ENCODE results near the gene CKLF.
A peak's percentile ranks its signal among the peaks of the same experiment; 100 is the strongest.
"Not testable (repeated sequence)": the region's sequence is repeated elsewhere in the genome, so short reads cannot be mapped to it uniquely, and the experiment has no call there.

The CKLF gene

DNA sequence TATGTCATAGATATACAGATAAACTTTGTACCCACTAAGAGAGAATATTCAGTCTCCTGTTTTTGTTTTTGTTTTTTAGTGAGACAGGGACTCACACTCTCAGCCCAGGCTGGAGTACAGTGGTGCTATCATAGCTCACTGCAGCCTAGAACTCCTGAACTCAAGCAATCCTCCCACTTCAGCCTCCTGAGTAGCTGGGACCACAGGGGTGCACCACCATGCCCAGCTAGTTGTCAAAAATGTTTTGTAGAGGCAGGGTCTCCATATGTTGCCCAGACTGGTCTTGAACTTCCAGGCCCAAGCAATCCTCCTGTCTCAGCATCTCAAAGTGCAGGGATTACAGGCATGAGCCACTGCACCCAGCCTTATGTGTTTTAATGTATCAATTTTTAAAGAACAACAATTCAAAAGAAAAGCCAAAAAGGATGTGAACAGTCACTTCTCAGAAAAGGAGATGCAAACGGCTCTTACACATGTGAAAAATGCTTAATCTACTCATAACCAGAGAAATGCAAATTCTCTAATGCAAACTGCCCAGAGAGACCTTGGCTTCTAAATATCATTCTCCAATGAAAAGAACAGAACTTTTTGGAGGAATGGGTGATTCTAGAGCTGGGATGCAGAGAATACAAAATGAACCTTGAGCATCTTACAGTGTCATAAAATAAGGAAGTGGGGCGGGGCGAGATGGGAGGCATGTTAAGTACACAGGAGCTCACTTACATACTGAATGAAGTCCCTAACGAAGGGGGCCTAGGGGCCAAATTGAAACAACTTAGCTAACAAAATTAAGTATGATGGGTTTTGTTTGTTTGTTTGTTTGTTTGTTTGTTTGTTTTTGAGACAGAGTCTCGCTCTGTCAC is 44.8 kb downstream of the CKLF start:
- DNase-seq (ENCODE audit: low spot score): no peak

DNA sequence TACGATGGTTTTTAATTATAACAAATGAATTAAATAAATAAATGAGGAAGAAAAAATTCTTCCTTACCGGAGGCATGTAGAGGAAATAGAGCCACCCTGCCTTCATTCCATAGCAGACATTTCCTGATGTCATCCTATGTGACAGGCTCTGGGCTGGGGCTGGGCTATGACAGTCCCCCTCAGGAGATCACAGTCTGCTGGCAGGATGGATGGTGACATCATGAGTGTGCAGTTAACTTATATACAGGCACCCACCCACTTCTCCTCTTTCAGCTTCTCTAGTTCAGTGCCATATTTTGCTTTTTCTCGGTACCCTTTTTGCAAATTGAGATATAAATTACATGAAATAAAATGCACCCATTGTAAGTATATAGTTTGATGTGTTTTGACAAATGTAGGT is 45.7 kb downstream of the CKLF start:
- no peak for DNase-seq (ENCODE audit: low spot score)

DNA sequence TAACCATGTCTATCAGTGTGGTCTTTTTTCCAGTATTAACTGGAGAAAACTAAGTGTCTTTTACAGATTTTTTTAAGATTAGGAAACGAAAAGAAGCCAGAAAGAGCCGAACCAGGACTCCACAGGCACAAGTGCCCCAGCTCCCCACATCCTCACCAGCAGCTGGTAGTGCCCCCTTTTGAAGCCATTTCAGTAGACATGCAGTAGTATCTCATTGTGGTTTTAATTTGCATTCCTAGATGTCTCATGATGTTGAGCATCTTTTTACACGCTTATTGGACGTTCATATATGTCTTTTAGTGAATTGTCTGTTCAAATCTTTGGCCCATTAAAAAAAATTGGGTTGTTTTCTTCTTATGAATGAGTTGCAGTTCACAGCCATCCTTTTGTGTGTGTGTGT is 47.4 kb downstream of the CKLF start:
- no peak for DNase-seq (ENCODE audit: low spot score)

DNA sequence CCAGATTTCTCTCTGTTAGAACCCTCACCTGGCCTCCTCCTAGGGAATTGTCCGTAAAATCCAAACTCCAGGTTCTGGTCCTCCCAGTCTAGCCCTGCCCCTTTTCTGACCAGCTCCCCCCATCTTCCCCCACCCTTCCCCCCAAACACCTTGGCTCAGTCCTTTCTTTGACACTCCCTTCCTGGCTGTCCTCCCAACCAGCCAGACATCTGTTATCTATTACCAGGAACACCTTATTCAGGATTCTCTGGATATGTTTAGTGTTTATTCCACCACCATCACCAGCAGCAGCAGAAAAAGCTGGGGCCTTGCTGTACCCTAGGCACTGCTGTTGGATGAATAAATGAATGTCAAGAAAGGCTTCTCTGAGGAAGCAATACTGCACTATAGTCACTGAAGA is 48.1 kb downstream of the CKLF start:
- DNase-seq (ENCODE audit: low spot score): no peak

DNA sequence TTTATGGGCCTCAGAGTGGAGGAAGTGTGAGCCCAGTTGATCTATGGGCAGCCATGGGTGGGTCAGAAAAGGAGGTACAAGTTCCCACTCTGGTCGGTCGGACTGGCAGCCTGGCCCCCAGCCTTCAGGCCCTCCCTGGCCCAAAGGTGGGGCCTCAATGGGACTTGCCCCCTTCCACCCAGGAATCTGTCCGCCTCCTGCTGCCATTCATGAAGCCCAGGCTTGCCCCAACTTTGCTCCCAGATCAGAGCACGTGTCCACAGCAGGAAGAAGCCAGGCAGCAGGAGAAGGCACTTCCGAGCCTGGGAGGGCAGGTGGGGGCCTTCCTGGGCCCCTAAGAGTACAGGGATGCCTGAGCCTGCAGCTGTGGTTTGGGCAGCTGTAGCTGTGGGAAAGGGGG is 49.1 kb downstream of the CKLF start:
- DNase-seq (ENCODE audit: low spot score): no peak

DNA sequence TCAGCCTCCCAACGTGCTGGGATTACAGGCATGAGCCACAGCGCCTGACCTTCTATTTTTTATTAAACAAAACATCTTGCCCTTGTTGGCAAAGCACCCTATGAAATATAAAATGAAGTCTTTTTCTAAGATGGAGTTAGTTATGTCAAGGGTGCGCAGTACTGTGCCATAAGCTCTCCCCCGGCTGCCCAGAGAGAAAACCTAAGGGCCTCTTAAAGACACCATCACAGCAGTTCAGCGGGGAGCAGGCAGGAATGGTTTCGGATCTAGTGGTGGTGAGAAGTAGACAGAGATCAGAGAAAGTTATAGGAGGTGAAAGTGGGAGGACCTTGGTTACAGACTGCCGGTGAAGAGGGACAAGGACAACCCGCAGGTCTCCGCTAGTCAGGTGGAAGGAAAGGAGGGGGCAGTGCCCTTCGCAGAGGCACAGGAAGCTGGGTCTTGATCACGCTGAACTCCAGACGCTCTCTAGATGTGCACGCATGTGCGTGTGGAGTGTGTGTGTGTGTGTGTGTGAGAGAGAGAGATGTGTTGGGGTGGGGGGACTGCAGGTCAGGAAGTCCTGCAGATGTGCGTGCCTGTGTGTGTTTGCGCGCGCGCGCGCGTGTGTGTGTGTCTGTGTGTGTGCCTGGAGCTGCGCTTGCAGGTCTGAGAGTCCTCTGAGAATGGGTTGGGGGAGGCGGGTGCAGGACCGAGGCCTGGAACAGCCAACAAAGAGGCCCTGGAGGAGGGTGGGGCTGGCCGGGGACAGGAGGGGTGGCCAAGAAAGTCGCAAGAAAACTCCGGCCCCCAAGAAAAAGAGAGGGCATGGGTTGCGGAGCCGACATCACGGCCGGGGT is 51.4 kb downstream of the CKLF start:
- DNase-seq (ENCODE audit: low spot score): peak; percentile 34

DNA sequence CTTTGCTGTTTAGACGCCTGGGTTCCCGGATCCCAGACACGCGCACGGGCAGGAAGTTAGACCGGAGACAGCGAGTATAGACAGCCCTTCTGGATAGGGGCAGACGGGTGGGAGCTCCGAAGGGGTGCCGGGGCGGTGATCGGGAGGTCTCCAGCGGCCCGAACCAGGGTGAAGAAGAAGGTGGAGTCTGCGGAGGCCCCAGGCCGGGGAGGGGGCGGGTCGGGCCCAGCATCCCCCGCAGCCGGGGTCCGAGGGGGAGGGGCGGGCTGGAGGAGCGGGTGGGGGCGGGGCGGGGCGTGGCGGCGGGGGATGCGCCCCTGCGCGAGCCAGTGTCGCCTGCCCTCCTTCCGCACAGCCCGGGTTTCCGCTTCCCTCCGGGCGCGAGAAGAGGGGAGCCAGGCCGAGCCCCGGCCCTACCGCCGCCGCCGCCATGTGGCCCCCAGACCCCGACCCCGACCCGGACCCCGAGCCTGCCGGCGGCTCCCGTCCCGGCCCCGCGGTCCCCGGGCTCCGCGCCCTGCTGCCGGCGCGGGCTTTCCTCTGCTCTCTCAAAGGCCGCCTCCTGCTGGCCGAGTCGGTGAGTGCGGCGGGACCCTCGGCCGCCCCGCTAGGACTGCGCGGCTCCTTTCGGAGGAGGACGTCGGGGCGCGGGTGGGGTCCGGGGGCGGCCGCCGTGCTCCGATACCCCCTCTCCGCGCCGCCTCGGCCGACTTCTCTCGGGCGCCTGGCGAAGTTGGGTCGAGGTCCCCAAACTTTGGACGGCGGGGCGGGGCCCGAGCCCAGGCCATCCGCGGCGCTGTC is 52.2 kb downstream of the CKLF start, which contains the start of gene CMTM3:
CMTM3 (plus strand) TSS at position 329 of the 801 bp plus-strand sequence; CDS start at position 431, 102 bp downstream.
- no peak for DNase-seq (ENCODE audit: low spot score)

DNA sequence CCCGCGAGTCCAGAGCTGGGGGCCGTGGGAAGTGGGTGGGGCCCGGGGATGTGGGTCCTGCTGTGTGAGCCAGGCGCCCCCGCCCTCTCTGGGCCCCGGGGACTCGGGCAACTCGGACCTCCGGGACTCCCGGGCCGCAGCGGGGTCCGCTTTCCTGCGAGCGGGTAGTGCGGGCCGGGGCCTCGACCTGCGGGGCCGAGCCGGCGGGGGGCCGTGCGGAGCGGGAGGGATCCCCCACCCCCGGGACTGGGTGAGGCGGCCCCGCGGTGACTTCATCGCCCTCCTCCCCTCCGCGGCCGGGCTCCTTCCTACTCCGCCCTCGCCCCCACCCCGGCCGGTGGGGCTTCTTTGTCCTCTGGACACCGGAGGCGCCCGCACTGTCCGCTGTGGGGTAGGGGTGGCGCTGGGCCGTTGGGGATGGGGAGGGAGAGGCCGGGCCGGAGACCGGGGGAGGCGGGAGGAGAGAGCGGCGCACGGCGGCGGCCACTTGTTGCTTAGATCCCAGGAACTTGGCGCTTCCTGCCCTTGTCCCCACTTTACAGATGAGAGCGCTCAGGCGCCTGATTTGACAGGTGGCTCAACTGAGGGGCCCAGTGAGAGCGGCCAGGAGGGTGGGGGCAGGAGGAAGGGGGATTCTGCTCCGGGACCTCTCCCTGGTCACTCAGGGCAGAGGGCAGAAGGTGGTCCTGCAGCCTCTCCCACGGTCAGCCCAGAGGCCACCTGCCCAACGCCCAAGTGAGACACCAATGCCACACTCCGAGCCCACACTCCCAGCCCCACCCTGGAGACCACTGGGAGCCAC is 53.0 kb downstream of the CKLF start:
- DNase-seq (ENCODE audit: low spot score): no peak

DNA sequence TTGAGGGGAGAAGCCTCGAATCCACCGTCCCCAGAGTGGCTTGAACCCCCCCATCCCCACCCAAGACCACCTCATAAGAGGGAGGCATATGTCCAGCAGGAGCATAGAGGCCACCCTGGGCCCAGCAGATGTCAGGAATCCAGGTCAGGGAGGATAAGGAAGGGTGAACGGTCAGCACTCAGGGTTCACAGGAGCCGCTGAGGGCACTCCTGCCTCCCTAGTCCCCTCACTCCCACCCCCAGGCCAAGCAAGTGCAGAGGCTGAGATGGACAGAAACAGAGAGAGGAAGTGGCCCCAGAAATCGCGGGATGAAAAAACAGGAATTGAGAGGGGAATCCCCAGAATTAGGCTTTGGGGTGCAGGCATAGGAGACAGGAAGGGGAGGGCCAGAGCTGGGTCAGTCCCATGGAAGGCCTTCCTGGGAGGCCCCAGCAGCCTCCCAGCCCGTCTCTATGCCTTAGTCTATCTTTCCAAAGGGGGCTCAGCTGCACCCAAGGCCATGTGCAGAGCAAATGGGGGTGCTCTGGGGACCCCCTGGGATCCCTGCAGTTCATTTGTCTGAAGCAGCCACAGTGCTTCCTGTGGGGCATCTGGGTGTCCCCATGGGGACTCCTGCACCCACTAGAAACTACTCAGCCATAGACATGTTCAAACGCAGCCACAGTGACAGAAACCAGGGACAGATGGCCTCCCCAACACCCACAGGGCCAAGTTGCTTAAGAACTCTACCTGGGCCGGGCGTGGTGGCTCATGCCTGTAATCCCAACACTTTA is 53.8 kb downstream of the CKLF start:
- no peak for DNase-seq (ENCODE audit: low spot score)

DNA sequence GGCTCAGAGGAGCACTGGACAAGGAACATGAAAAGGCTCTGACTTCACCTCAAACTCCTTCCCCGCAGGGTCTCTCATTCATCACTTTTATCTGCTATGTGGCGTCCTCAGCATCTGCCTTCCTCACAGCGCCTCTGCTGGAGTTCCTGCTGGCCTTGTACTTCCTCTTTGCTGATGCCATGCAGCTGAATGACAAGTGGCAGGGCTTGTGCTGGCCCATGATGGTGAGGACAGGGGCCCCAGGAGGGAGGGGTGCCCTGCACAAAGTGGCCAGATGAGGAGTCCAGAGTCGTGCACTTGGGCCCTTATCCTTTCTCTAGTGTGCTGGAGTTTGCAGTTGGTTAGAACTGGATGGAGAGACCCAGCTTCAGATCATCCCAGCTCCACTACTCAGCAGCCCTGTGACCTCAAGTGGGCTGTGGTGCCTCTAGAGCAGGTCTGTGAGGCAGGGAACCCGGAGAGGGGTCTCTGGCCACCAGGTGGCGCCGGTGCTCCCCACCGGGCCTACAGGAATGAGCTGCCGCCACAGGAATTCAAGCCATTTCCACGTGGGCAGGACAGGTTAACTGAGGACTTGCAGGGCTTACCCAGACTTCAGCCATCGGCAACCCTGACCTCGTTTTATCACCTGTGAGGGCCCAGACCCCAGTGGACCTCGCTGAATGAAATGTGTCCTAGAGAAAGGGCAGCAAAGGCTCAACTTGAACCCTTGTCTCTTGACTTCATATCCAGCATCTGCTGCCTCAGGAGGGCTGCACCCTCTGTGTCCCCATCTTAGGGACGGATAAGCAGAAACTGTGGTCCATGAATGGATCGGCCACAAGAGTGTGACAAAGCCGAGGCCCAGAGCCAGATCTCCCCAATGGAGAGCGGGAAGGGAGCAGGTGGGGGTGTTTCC is 56.1 kb downstream of the CKLF start:
- peak; percentile 59 for DNase-seq (ENCODE audit: low spot score)

DNA sequence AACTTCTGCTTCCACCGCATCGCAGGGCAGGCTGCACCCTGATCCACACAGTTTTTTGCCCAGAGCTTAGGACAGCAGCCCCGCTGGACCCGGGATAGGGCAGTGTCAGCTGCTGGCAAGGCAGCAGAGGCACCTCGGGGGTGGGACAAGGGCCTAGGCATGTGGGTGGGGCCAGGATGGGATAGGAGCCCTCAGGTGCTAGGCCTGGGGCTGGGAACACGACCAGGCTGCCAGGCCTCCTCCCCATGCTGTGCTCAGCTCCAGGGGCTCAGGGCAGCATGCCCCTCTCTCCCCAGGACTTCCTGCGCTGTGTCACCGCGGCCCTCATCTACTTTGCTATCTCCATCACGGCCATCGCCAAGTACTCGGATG is 56.7 kb downstream of the CKLF start:
- DNase-seq (ENCODE audit: low spot score): no peak

DNA sequence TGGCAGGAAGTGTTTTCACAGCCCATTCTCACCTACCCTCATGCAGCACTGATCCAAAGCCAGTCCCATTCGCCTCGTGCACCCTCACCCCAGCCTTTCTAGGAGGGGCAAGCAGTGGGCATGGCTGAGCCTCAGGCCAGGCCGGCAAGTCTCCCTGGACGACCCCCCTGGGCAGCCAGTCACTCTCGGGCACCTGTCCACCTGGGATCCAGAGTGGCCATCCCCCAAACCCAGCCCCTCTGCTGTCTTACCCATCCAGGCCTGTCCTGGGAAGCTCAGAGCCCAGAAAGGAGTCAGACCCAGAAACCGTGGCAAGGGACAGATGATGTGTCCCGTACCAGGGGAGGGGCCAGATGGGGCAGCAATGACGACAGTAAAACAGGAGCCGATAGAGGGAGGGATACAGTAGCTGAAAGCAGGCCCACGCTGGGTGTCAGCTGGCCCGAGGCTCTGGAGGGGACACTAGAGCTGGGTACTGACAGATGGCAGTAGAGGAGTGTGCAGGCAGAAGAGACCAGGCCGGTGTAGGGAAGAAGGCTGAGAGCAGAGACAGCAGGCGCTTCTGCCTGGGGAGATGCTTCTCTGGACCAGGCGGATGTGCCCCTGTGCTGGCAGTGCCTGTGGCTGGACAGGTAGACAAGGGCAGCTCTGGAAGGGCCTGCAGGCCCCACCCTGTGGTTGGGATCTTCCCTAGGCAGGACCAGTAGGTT is 57.9 kb downstream of the CKLF start:
- no peak for DNase-seq (ENCODE audit: low spot score)

DNA sequence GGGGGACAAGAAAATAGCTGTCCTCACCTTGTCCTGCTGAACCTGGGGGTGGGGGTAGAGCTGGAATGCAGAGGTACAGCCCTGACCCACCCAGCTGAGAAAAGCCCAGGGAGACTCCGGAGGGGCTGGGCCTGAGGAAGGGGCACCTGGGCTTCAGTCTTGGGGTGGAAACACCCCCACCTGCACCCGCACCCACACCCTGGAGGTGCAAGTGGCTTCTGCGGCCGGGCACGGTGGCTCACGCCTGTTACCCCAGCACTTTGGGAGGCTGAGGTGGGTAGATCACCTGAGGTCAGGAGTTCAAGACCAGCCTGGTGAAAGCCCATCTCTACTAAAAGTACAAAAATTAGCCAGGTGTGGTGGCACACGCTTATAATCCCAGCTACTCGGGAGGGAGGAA is 59.5 kb downstream of the CKLF start:
- DNase-seq (ENCODE audit: low spot score): not testable (repeated sequence)

DNA sequence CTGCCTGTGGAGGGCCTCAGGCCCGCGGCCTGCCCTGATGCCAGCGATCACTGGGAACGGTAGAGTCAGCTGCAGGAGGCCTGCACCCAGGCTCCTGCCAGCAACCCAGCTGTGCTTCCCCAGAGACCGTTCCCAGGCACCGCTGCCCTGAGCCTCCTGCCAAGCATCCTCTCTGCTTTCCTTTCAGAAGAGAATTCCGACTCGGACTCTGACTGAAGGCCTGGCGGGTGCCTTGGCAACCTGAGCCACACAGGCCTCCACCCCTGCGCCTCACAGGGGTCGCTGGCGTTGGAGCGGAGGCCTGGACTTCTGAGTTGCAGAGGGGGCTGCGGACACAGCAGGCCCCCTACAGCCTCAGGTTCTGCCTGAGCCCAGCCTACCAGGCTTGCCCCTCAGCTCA is 60.0 kb downstream of the CKLF start:
- DNase-seq (ENCODE audit: low spot score): no peak

DNA sequence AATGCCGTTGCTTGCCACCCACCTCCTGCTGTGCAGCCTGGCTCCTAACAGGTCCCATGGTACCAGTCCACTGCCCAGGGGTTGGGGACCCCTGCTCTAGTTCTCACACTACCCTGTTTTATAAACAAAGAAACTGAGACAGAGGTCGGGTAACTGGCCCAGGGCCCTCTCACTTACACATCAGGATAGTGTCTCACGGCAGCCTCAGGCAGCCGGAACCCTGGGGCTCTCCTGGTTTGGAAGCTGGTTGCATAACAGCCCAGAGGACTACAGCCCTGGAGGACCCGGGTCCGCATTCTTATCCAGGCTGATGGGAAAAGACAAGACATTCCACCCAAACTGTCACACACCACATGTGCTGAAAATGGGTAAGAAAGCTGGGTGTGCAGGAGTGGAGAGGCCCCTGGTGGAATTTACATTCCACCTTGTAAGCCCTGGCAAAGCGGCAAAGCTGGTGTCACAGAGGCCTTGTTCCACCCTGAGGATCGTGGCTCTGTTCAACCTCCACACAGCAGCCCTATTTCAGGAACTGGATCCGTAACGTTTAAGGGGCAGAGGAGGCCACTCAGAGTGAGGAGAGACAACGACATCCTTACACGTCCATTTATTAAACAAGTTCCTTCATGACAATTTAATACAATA is 61.9 kb downstream of the CKLF start:
- DNase-seq (ENCODE audit: low spot score): no peak

Measured in pons (tissue), 1 donor.